ENCODE results near the gene SPATA9.

- TF ChIP-seq, protein P1, sequence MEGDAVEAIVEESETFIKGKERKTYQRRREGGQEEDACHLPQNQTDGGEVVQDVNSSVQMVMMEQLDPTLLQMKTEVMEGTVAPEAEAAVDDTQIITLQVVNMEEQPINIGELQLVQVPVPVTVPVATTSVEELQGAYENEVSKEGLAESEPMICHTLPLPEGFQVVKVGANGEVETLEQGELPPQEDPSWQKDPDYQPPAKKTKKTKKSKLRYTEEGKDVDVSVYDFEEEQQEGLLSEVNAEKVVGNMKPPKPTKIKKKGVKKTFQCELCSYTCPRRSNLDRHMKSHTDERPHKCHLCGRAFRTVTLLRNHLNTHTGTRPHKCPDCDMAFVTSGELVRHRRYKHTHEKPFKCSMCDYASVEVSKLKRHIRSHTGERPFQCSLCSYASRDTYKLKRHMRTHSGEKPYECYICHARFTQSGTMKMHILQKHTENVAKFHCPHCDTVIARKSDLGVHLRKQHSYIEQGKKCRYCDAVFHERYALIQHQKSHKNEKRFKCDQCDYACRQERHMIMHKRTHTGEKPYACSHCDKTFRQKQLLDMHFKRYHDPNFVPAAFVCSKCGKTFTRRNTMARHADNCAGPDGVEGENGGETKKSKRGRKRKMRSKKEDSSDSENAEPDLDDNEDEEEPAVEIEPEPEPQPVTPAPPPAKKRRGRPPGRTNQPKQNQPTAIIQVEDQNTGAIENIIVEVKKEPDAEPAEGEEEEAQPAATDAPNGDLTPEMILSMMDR (IDR thresholded peaks at IDR 0.05; ENCODE audit: low read depth, low read length, missing input control): no peak
- no peak for TF ChIP-seq TAF1 (conservative IDR thresholded peaks at IDR 0.05)
- TF ChIP-seq FOXA1 (IDR thresholded peaks at IDR 0.05): no peak
- no peak for TF ChIP-seq SP1 (IDR thresholded peaks at IDR 0.05)
- TF ChIP-seq, protein P2, sequence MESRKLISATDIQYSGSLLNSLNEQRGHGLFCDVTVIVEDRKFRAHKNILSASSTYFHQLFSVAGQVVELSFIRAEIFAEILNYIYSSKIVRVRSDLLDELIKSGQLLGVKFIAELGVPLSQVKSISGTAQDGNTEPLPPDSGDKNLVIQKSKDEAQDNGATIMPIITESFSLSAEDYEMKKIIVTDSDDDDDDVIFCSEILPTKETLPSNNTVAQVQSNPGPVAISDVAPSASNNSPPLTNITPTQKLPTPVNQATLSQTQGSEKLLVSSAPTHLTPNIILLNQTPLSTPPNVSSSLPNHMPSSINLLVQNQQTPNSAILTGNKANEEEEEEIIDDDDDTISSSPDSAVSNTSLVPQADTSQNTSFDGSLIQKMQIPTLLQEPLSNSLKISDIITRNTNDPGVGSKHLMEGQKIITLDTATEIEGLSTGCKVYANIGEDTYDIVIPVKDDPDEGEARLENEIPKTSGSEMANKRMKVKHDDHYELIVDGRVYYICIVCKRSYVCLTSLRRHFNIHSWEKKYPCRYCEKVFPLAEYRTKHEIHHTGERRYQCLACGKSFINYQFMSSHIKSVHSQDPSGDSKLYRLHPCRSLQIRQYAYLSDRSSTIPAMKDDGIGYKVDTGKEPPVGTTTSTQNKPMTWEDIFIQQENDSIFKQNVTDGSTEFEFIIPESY (IDR thresholded peaks at IDR 0.05): no peak
- TF ChIP-seq RAD21 (IDR thresholded peaks at IDR 0.05): no peak
- TF ChIP-seq, protein P3, sequence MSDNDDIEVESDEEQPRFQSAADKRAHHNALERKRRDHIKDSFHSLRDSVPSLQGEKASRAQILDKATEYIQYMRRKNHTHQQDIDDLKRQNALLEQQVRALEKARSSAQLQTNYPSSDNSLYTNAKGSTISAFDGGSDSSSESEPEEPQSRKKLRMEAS (IDR thresholded peaks at IDR 0.05): no peak
- TF ChIP-seq, protein P4, sequence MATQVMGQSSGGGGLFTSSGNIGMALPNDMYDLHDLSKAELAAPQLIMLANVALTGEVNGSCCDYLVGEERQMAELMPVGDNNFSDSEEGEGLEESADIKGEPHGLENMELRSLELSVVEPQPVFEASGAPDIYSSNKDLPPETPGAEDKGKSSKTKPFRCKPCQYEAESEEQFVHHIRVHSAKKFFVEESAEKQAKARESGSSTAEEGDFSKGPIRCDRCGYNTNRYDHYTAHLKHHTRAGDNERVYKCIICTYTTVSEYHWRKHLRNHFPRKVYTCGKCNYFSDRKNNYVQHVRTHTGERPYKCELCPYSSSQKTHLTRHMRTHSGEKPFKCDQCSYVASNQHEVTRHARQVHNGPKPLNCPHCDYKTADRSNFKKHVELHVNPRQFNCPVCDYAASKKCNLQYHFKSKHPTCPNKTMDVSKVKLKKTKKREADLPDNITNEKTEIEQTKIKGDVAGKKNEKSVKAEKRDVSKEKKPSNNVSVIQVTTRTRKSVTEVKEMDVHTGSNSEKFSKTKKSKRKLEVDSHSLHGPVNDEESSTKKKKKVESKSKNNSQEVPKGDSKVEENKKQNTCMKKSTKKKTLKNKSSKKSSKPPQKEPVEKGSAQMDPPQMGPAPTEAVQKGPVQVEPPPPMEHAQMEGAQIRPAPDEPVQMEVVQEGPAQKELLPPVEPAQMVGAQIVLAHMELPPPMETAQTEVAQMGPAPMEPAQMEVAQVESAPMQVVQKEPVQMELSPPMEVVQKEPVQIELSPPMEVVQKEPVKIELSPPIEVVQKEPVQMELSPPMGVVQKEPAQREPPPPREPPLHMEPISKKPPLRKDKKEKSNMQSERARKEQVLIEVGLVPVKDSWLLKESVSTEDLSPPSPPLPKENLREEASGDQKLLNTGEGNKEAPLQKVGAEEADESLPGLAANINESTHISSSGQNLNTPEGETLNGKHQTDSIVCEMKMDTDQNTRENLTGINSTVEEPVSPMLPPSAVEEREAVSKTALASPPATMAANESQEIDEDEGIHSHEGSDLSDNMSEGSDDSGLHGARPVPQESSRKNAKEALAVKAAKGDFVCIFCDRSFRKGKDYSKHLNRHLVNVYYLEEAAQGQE (IDR thresholded peaks at IDR 0.05): no peak
- no peak for TF ChIP-seq ATF3 (IDR thresholded peaks at IDR 0.05)
- TF ChIP-seq JUND (IDR thresholded peaks at IDR 0.05): no peak
- no peak for TF ChIP-seq EGR1 (IDR thresholded peaks at IDR 0.05; ENCODE audit: low read depth in 2 of 2)
- no peak for TF ChIP-seq RXRA (IDR thresholded peaks at IDR 0.05)
Observed at GRCh38 chr5:95633671-95634070, 49.1 kb downstream of the SPATA9 start.

All from liver (tissue), 3 donors.